SK-N-SH treated with all-trans-retinoic acid at 6 μM for 48 hours (cell line): ENCODE measurements around the gene ATPAF1.

ENCODE experiments used
- CSDC2 ChIP-seq: fragments of 250-450 bp; sonication (Bioruptor Pico); IDR thresholded peaks from 2 replicates; pipeline ENCODE4 v1.5.0; 2020; ENCODE audit warnings: mild to moderate bottlenecking, moderate library complexity
- OSR1 ChIP-seq: fragments of 250-450 bp; sonication (Bioruptor Pico); IDR thresholded peaks from 2 replicates; pipeline ENCODE4 v1.8.0; 2022; ENCODE audit warnings: moderate library complexity, mild to moderate bottlenecking, inconsistent platforms
- PPARA ChIP-seq: fragments of 250-450 bp; sonication (Bioruptor Pico); IDR thresholded peaks from 2 replicates; pipeline ENCODE4 v1.5.0; 2020; ENCODE audit warnings: mild to moderate bottlenecking, borderline replicate concordance
- SNAI2 ChIP-seq: fragments of 250-450 bp; sonication (Bioruptor Pico); IDR thresholded peaks from 2 replicates; pipeline ENCODE4 v1.5.0; 2020; ENCODE audit warnings: mild to moderate bottlenecking, moderate library complexity
- ZFP30 ChIP-seq: fragments of 450-650 bp; formaldehyde crosslinking; IDR thresholded peaks from 2 replicates; pipeline ENCODE4 v1.5.0; 2022; ENCODE audit warnings: mild to moderate bottlenecking, moderate library complexity
- ZNF565 ChIP-seq: fragments of 450-650 bp; formaldehyde crosslinking; conservative IDR thresholded peaks from 2 replicates; pipeline ENCODE4 v1.5.0; 2020; ENCODE audit warnings: low read depth, mild to moderate bottlenecking, moderate library complexity
- ZNF70 ChIP-seq: fragments of 450-650 bp; formaldehyde crosslinking; IDR thresholded peaks from 2 replicates; pipeline ENCODE4 v1.5.0; 2020; ENCODE audit warnings: mild to moderate bottlenecking, moderate library complexity
- ZNF8 ChIP-seq: fragments of 450-650 bp; formaldehyde crosslinking; IDR thresholded peaks from 2 replicates; pipeline ENCODE4 v1.5.0; 2020; ENCODE audit warnings: mild to moderate bottlenecking, moderate library complexity
- TF ChIP-seq, protein P1 (sequence below): fragments of 250-450 bp; sonication (Bioruptor Pico); IDR thresholded peaks from 2 replicates; pipeline ENCODE4 v1.5.1; 2020; ENCODE audit warnings: low read depth, mild to moderate bottlenecking, moderate library complexity

DNA sequence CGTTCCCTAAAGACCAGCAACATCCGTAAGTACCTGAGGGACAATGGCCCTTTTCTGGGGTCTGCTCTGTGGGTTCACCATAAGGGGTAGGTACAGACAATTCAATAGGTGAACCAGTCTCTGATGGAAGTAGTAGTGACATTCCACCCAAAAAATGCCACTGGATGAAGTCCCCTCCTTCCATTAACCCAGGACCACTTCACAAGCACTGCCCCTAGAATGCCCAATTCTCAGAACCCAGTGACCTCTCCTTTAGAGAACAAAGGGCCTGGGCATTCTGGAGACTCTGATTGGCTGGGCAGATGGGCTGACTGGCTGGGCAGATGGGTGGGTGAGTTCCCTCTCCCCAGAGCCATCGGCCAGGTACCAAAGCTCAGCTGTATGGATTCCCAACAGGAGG, 3.4 kb upstream of the ATPAF1 start, which contains the start of gene TEX38:
- TF ChIP-seq, protein P1, sequence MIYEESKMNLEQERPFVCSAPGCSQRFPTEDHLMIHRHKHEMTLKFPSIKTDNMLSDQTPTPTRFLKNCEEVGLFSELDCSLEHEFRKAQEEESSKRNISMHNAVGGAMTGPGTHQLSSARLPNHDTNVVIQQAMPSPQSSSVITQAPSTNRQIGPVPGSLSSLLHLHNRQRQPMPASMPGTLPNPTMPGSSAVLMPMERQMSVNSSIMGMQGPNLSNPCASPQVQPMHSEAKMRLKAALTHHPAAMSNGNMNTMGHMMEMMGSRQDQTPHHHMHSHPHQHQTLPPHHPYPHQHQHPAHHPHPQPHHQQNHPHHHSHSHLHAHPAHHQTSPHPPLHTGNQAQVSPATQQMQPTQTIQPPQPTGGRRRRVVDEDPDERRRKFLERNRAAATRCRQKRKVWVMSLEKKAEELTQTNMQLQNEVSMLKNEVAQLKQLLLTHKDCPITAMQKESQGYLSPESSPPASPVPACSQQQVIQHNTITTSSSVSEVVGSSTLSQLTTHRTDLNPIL (CRISPR knock-in tag), result no peak
- no peak for TF ChIP-seq ZNF8
- no peak for TF ChIP-seq ZNF70
- no peak for TF ChIP-seq ZFP30 (CRISPR knock-in tag)
- no peak for TF ChIP-seq ZNF565 (CRISPR knock-in tag)
- TF ChIP-seq PPARA (CRISPR knock-in tag), result no peak
- no peak for TF ChIP-seq OSR1 (CRISPR knock-in tag)
- no peak for TF ChIP-seq CSDC2 (CRISPR knock-in tag)
- no peak for TF ChIP-seq SNAI2 (CRISPR knock-in tag)
